ENCODE data around the gene IGFBPL1.
"Not testable (repeated sequence)": the region's sequence is repeated elsewhere in the genome, so short reads cannot be mapped to it uniquely, and the experiment has no call there.

Gene IGFBPL1

GRCh38 chr9:38408719-38409118, 15.5 kb downstream of the IGFBPL1 start:
- DNase-seq (ENCODE audit: insufficient read length, low spot score) (no peak), FAIRE-seq (no peak)

DNA sequence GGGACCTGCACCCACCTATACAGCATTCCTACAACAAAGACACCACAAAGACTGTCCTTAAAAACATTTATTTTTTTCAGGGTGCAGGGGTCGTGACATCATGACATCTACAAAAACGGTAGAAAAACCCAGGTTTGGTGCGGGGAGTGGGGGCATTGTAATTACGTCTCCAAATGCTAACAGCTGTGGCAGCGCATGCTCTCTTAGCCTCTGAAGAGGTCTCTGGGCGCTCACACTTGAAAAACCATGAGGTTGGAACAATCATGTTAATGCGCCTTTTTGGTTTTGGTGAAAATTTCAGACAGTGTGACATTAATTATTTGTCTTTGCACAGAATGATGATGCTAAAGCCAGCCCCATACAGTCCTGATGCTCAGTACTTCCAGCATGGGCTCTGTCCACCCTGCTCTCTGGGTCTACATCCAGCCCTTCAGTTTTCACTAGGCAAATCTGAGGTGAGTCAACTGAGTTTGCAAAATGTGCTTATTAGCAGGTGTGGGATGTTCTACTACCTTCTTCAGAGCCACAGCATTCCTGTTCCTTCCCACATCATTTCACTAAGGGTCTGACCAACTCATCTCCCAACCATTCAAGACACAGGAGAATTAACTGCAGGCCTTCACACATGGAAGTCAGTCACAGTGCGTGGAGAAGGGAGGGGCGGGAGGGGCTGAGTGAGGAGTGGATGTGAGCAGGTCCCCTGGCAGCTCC, 17.6 kb downstream of the IGFBPL1 start:
- DNase-seq (ENCODE audit: insufficient read length, low spot score) (no peak), FAIRE-seq (no peak)
- TF ChIP-seq, protein P1, sequence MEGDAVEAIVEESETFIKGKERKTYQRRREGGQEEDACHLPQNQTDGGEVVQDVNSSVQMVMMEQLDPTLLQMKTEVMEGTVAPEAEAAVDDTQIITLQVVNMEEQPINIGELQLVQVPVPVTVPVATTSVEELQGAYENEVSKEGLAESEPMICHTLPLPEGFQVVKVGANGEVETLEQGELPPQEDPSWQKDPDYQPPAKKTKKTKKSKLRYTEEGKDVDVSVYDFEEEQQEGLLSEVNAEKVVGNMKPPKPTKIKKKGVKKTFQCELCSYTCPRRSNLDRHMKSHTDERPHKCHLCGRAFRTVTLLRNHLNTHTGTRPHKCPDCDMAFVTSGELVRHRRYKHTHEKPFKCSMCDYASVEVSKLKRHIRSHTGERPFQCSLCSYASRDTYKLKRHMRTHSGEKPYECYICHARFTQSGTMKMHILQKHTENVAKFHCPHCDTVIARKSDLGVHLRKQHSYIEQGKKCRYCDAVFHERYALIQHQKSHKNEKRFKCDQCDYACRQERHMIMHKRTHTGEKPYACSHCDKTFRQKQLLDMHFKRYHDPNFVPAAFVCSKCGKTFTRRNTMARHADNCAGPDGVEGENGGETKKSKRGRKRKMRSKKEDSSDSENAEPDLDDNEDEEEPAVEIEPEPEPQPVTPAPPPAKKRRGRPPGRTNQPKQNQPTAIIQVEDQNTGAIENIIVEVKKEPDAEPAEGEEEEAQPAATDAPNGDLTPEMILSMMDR (IDR thresholded peaks at IDR 0.05; ENCODE audit: insufficient read depth, missing control alignments): no peak

More at GRCh38 chr9:38408719-38409118, 15.5 kb downstream of the IGFBPL1 start:
- TF ChIP-seq, protein P1 (IDR thresholded peaks at IDR 0.05; ENCODE audit: insufficient read depth, missing control alignments): no peak

GRCh38 chr9:38405785-38406184, 18.5 kb downstream of the IGFBPL1 start:
- FAIRE-seq (no peak), DNase-seq (ENCODE audit: insufficient read length, low spot score) (no peak)
- TF ChIP-seq, protein P1 (IDR thresholded peaks at IDR 0.05; ENCODE audit: insufficient read depth, missing control alignments): no peak

DNA sequence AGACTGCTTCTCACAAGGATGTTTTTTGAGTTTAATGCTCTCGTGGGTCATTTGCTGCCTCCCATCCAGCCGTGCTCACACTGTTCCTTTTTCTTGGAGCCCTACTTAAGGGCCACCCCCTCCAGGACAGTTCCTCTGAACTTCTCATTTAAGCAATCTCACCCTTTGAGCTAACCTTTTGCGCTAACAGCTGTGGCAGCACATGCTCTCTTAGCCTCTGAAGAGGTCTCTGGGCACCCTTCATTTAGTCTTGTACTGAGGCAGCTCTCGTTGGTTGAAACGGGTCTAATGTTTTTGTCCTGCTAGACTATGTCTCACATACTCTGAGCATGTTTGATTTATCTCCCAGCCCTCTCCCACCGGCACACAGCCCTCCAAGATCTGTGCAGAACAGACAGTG, 19.9 kb downstream of the IGFBPL1 start:
- no peak for FAIRE-seq
- TF ChIP-seq, protein P1 (IDR thresholded peaks at IDR 0.05; ENCODE audit: insufficient read depth, missing control alignments): no peak
- no peak for DNase-seq (ENCODE audit: insufficient read length, low spot score)

DNA sequence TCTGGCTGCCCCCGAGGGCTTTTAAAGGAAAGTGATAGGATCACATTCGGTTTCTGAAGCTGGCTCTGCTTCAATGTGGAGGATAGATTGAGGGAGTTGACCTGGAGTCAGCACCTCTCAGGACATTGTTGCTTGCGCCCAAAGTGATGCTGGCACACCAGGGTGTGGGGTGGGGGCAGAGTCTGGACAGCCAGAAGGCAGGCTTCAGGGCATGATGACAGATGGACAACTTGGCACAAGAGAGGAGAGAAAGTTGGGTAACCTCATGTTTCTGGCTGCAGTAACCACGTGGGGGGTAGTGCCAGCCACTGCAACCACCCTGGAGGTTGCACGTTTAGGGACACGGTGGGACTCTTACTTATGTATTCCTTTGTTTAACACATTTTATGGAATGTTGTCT, 22.3 kb downstream of the IGFBPL1 start:
- TF ChIP-seq, protein P1 (IDR thresholded peaks at IDR 0.05; ENCODE audit: insufficient read depth, missing control alignments): no peak
- FAIRE-seq (no peak), DNase-seq (ENCODE audit: insufficient read length, low spot score) (no peak)

DNA sequence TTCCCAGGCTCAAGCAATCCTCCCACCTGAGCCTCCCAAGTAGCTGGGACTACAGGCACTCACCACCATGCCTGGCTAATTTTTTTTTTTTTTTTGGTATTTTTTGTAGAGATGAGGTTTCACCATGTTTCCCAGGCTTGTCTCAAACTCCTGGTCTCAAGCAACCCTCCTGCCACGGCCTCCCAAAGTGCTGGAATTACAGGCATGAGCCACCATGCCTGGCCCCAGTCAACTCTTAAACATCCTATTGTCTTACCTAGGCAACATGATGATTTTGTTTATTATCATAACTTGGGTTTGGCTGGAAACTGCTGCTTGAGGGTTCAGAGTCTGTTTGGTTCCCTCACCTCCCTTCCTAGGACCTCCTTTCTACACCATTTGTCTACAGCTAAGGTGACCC, 25.1 kb downstream of the IGFBPL1 start:
- not testable (repeated sequence) for FAIRE-seq; DNase-seq (ENCODE audit: insufficient read length, low spot score)

DNA sequence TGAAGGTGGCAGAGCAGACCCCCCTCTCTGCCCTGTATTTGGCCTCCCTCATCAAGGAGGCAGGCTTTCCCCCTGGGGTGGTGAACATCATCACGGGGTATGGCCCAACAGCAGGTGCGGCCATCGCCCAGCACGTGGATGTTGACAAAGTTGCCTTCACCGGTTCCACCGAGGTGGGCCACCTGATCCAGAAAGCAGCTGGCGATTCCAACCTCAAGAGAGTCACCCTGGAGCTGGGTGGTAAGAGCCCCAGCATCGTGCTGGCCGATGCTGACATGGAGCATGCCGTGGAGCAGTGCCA, 27.9 kb downstream of the IGFBPL1 start:
- no peak for FAIRE-seq
- TF ChIP-seq, protein P1 (IDR thresholded peaks at IDR 0.05; ENCODE audit: insufficient read depth, missing control alignments): no peak
- no peak for DNase-seq (ENCODE audit: insufficient read length, low spot score)
